GDM1 (cell line): ENCODE measurements around the gene HEG1.

Source experiments
- DNase-seq: peaks from one replicate; lab custom pipeline; 2025; lab: John Stamatoyannopoulos, UW

HEG1 gene

GRCh38 chr3:124952282-124952855, 103.4 kb downstream of the HEG1 start:
- DNase-seq = no peak

- no peak for DNase-seq
Measured at GRCh38 chr3:124951511-124952281, 104.1 kb downstream of the HEG1 start.

- DNase-seq = no peak
Measured at GRCh38 chr3:124950026-124950425, 105.8 kb downstream of the HEG1 start.

- DNase-seq = no peak
Measured at GRCh38 chr3:124942613-124943012, 113.2 kb downstream of the HEG1 start.

- peak; percentile 30 for DNase-seq
Measured at GRCh38 chr3:124941771-124942170, 114.0 kb downstream of the HEG1 start.

- no peak for DNase-seq
Measured at GRCh38 chr3:124939661-124940060, 116.1 kb downstream of the HEG1 start.

- DNase-seq = no peak
Measured at GRCh38 chr3:124938896-124939295, 116.9 kb downstream of the HEG1 start.

GRCh38 chr3:124937049-124937448, 118.7 kb downstream of the HEG1 start:
- DNase-seq = no peak

GRCh38 chr3:124935794-124936542, 119.8 kb downstream of the HEG1 start:
- DNase-seq = no peak

GRCh38 chr3:124935264-124935663, 120.5 kb downstream of the HEG1 start:
- no peak for DNase-seq

- no peak for DNase-seq
Measured at GRCh38 chr3:124934577-124934976, 121.2 kb downstream of the HEG1 start, which contains the start of gene MUC13. Gene MUC13 (minus strand): TSS chr3:124934751. CDS start chr3:124934712, 39 bp downstream.

- DNase-seq = peak; percentile 37
Measured at GRCh38 chr3:124928333-124929202, 127.2 kb downstream of the HEG1 start.

- DNase-seq = no peak
Measured at GRCh38 chr3:124927574-124928045, 128.2 kb downstream of the HEG1 start.

GRCh38 chr3:124926426-124927101, 129.2 kb downstream of the HEG1 start:
- no peak for DNase-seq

GRCh38 chr3:124924741-124925140, 131.1 kb downstream of the HEG1 start:
- no peak for DNase-seq

- no peak for DNase-seq
Measured at GRCh38 chr3:124923833-124924232, 132.0 kb downstream of the HEG1 start.

- DNase-seq = no peak
Measured at GRCh38 chr3:124920718-124921117, 135.1 kb downstream of the HEG1 start.

GRCh38 chr3:124919756-124920155, 136.0 kb downstream of the HEG1 start:
- DNase-seq = no peak

GRCh38 chr3:124918524-124918923, 137.3 kb downstream of the HEG1 start:
- no peak for DNase-seq

GRCh38 chr3:124916837-124917409, 138.9 kb downstream of the HEG1 start:
- no peak for DNase-seq
